Measurements from ENCODE around the gene NXPE1. TPM values are rescaled to one million over a fixed set of nuclear protein-coding genes. Genes with fewer than 3 reads are reported as not detected.
"Not testable (repeated sequence)": the region's sequence is repeated elsewhere in the genome, so short reads cannot be mapped to it uniquely, and the experiment has no call there.

Gene NXPE1
- not detected in 2 replicates for total RNA-seq

- no peak for DNase-seq (ENCODE audit: low read depth)
- no peaks in the 10 kb centered on the region for H3K36me3 ChIP-seq (ENCODE audit: control insufficient read depth, insufficient read depth, low read length)
- no peak for FAIRE-seq
- TF ChIP-seq CTCF (IDR thresholded peaks at IDR 0.05; ENCODE audit: insufficient read depth, low read length, severe bottlenecking): no peak
- no peak within 1 kb of the TSS for H3K4me3 ChIP-seq (ENCODE audit: low read depth, low read length)
- H3K27me3 ChIP-seq (ENCODE audit: control insufficient read depth, insufficient read depth, low read length): no peaks in the 10 kb centered on the region
Measured at GRCh38 chr11:114559425-114560310, at the start of gene NXPE1. TSS of gene NXPE1 (minus strand) at chr11:114559881. CDS start at chr11:114551201, 8,680 bp downstream.

DNA sequence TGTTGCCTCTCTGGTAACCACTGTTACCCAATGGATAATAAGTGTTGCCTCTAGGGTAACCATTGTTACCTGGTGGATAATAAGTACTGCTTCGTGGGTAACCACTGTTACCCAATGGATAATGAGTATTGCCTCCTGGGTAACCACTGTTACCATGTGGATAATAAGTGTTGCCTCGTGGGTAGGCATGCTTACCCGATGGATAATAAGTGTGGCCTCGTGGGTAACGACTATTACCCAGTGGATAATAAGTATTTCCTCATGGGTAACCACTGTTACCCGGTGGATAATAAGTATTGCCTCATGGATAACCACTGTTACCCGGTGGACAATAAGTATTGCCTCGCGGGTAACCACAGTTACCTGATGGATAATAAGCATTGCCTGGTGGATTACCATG, 49.7 kb upstream of the NXPE1 start:
- FAIRE-seq: no peak
- Histone ChIP-seq H3K27me3 (ENCODE audit: control insufficient read depth, insufficient read depth, low read length) (no peaks in the 10 kb centered on the region), H3K4me3 (ENCODE audit: low read depth, low read length) (no peak overlapping the region), H3K36me3 (ENCODE audit: control insufficient read depth, insufficient read depth, low read length) (no peaks in the 10 kb centered on the region)
- TF ChIP-seq CTCF (IDR thresholded peaks at IDR 0.05; ENCODE audit: insufficient read depth, low read length, severe bottlenecking): no peak
- no peak for DNase-seq (ENCODE audit: low read depth)

DNA sequence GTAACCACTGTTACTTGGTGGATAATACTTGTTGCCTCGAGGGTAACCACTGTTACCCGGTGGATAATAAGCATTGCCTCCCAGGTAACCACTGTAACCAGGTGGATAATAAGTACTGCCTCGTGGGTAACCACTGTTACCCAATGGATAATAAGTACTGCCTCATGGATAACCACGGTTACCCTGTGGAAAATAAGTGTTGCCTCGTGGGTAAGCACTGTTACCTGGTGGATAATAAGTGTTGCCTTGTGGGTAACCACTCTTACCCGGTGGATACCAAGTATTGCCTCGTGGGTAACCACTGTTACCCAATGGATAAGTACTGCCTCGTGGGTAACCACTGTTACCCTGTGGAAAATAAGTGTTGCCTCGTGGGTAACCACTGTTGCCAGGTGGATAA, 48.9 kb upstream of the NXPE1 start:
- H3K4me3 ChIP-seq (ENCODE audit: low read depth, low read length); H3K27me3 ChIP-seq (ENCODE audit: control insufficient read depth, insufficient read depth, low read length); DNase-seq (ENCODE audit: low read depth); H3K36me3 ChIP-seq (ENCODE audit: control insufficient read depth, insufficient read depth, low read length): not testable (repeated sequence)
- peak; percentile 72 for FAIRE-seq

DNA sequence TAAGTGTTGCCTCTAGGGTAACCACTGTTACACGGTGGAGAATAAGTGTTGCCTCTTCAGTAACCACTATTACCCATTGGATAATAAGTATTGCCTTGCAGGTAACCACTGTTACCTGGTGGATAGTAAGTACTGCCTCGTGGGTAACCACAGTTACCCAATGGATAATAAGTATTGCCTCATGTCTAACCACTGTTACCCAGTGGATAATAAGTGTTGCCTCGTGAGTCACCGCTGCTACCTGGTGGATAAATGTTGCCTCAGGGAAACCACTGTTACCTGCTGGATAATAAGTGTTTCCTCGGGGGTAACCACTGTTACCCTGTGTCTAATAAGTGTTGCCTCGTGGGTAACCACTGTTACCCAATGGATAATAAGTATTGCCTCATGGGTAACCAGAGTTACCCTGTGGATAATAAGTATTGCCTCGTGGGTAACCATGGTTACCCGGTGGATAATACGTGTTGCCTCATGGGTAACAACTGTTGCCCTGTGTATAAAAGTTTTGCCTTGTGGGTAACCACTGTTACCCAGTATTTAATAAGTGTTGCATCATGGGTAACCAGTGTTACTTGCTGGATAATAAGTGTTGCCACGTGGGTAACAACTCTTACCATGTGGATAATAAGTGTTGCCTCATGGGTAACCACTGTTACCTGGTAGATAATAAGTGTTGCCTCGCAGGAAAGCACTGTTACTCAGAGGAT, 48.2 kb upstream of the NXPE1 start:
- H3K36me3 ChIP-seq (ENCODE audit: control insufficient read depth, insufficient read depth, low read length): no peaks in the 10 kb centered on the region
- TF ChIP-seq CTCF (IDR thresholded peaks at IDR 0.05; ENCODE audit: insufficient read depth, low read length, severe bottlenecking): no peak
- H3K27me3 ChIP-seq (ENCODE audit: control insufficient read depth, insufficient read depth, low read length): no peaks in the 10 kb centered on the region
- FAIRE-seq: no peak
- no peak overlapping the region for H3K4me3 ChIP-seq (ENCODE audit: low read depth, low read length)
- DNase-seq (ENCODE audit: low read depth): peak; percentile 20

- H3K36me3 ChIP-seq (ENCODE audit: control insufficient read depth, insufficient read depth, low read length); DNase-seq (ENCODE audit: low read depth); FAIRE-seq; H3K27me3 ChIP-seq (ENCODE audit: control insufficient read depth, insufficient read depth, low read length); H3K4me3 ChIP-seq (ENCODE audit: low read depth, low read length): not testable (repeated sequence)
Measured at GRCh38 chr11:114606802-114607075, 47.1 kb upstream of the NXPE1 start.

DNA sequence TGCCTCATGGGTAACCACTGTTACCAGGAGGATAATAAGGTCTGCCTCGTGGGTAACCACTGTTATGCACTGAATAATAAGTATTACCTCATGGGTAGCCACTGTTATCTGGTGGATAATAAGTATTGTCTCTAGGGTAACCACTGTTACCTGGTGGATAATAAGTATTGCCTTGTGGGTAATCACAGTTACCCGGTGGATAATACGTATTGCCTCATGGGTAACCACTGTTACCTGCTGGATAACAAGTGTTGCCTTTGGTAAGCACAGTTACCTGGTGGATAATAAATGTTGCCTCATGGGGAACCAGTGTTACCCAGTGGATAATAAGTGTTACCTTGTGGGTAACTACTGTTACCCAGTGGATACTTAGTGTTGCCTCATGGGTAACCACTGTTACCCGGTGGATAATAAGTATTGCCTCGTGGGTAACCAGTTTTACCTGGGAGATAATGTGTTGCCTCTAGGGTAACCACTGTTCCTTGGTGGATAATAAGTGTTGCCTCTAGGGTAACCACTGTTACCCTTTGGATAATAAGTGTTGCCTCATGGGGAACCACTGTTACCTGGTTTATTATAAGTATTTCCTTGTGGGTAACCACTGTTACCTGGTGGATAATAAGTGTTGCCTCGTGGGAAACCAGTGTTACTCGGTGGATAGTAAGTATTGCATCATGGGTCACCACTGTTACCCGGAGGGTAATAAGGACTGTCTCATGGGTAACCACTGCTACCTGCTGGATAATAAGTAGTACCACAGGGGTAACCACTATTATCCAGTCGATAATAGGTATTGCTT, 46.5 kb upstream of the NXPE1 start:
- DNase-seq (ENCODE audit: low read depth) (no peak), FAIRE-seq (no peak)
- no peak for TF ChIP-seq CTCF (IDR thresholded peaks at IDR 0.05; ENCODE audit: insufficient read depth, low read length, severe bottlenecking)
- H3K27me3 ChIP-seq (ENCODE audit: control insufficient read depth, insufficient read depth, low read length): no peaks in the 10 kb centered on the region
- no peaks in the 10 kb centered on the region for H3K36me3 ChIP-seq (ENCODE audit: control insufficient read depth, insufficient read depth, low read length)
- no peak overlapping the region for H3K4me3 ChIP-seq (ENCODE audit: low read depth, low read length)

Data from bronchial epithelial cell (primary cell).